Stimulated activated CD8-positive, alpha-beta memory T cell treated with anti-CD3 and anti-CD28 coated beads, Interleukin-4, amount 100 ng/mL, for 24 hours (primary cell): ENCODE results near the gene SYT10.
"Not testable (repeated sequence)": the region's sequence is repeated elsewhere in the genome, so short reads cannot be mapped to it uniquely, and the experiment has no call there.

Experiments
- DNase-seq: peaks from one replicate; pipeline ENCODE4 v3.0.0-alpha.2; 2020; ENCODE audit warnings: low read depth

SYT10 gene

GRCh38 chr12:33439587-33440011 lies at the start of gene SYT10:
TSS of gene SYT10 (minus strand) at chr12:33439819. CDS start at chr12:33439522, 297 bp downstream.
- DNase-seq: no peak

GRCh38 chr12:33488036-33488435 lies 48.4 kb upstream of the SYT10 start:
- no peak for DNase-seq

- DNase-seq: no peak
Observed at GRCh38 chr12:33486058-33486457, 46.4 kb upstream of the SYT10 start.

GRCh38 chr12:33484161-33484560 lies 44.5 kb upstream of the SYT10 start:
- DNase-seq: no peak

GRCh38 chr12:33480366-33480765 lies 40.7 kb upstream of the SYT10 start:
- DNase-seq: no peak

GRCh38 chr12:33476058-33476457 lies 36.4 kb upstream of the SYT10 start:
- no peak for DNase-seq

- no peak for DNase-seq
Observed at GRCh38 chr12:33472299-33472698, 32.7 kb upstream of the SYT10 start.

- DNase-seq: no peak
Observed at GRCh38 chr12:33455096-33455495, 15.5 kb upstream of the SYT10 start.

GRCh38 chr12:33450480-33450879 lies 10.9 kb upstream of the SYT10 start:
- no peak for DNase-seq

- no peak for DNase-seq
Observed at GRCh38 chr12:33440477-33440876, 858 bp upstream of the SYT10 start.

- no peak for DNase-seq
Observed at GRCh38 chr12:33438851-33439586, 600 bp downstream of the SYT10 start.

- no peak for DNase-seq
Observed at GRCh38 chr12:33438025-33438772, 1.4 kb downstream of the SYT10 start.

GRCh38 chr12:33437598-33437997 lies 2.0 kb downstream of the SYT10 start:
- no peak for DNase-seq

GRCh38 chr12:33432992-33433391 lies 6.6 kb downstream of the SYT10 start:
- DNase-seq: no peak

GRCh38 chr12:33431648-33432047 lies 8.0 kb downstream of the SYT10 start:
- DNase-seq: no peak

GRCh38 chr12:33429468-33429867 lies 10.2 kb downstream of the SYT10 start:
- DNase-seq: no peak

GRCh38 chr12:33427071-33427470 lies 12.5 kb downstream of the SYT10 start:
- DNase-seq: no peak

- no peak for DNase-seq
Observed at GRCh38 chr12:33423706-33424105, 15.9 kb downstream of the SYT10 start.

- DNase-seq: not testable (repeated sequence)
Observed at GRCh38 chr12:33412410-33412809, 27.2 kb downstream of the SYT10 start.

- DNase-seq: no peak
Observed at GRCh38 chr12:33383503-33383902, 56.1 kb downstream of the SYT10 start.

- DNase-seq: no peak
Observed at GRCh38 chr12:33376153-33376552, 63.5 kb downstream of the SYT10 start.

GRCh38 chr12:33370318-33370717 lies 69.3 kb downstream of the SYT10 start:
- no peak for DNase-seq

GRCh38 chr12:33357181-33357580 lies 82.4 kb downstream of the SYT10 start:
- no peak for DNase-seq

GRCh38 chr12:33349791-33350190 lies 89.8 kb downstream of the SYT10 start:
- DNase-seq: no peak
